Measurements from ENCODE around the gene SPPL3.
A peak's percentile ranks its signal among the peaks of the same experiment; 100 is the strongest.

SPPL3 gene

DNA sequence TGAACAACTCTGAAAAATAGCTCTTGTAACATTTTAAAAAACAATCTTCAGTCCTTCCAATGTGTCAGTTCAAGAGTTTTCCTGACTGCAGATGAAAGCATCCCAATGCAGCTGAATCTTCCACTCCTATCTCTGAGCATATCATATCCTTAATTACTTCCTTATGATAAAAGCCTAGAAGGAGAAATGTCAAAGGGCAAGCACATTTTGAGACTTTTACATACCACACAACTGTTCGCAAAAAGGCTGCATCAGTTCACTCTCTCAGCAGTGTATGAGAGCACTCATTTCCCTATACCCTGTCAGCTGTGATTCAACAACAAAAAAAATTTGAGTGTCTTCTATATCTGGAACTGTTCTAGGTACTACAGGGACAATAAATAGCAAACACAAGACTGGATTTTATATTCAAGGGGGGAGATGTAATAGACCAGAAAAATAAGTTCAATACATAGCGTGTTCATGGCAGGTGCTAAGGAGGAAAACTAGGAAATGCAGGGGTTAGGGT is 112.4 kb downstream of the SPPL3 start:
- in situ Hi-C loops (cut with HindIII; ENCODE audit: low pct_ligation_motif_present, low sequenced_read_pairs): no loop called here
- no peak overlapping the region for H3K27ac ChIP-seq
- no peaks in the 10 kb centered on the region for H3K36me3 ChIP-seq (replicated peaks)
- H3K27me3 ChIP-seq (replicated peaks): no peaks in the 10 kb centered on the region
- no peak overlapping the region for H3K4me3 ChIP-seq (ENCODE audit: low read depth, low read length)
- TF ChIP-seq CTCF (IDR thresholded peaks at IDR 0.05; ENCODE audit: low read depth, low read length, missing control alignments): no peak
- no peak for DNase-seq

GRCh38 chr12:120790114-120790513 is 114.0 kb downstream of the SPPL3 start:
- TF ChIP-seq CTCF (IDR thresholded peaks at IDR 0.05; ENCODE audit: low read depth, low read length, missing control alignments): no peak
- no peak for DNase-seq
- Histone ChIP-seq H3K27ac (no peak overlapping the region), H3K4me3 (ENCODE audit: low read depth, low read length) (no peak overlapping the region), H3K36me3 (replicated peaks) (no peaks in the 10 kb centered on the region), H3K27me3 (replicated peaks) (no peaks in the 10 kb centered on the region)
- in situ Hi-C loops (cut with HindIII; ENCODE audit: low pct_ligation_motif_present, low sequenced_read_pairs): no loop called here

GRCh38 chr12:120787889-120788288 is 116.3 kb downstream of the SPPL3 start:
- Histone ChIP-seq H3K36me3 (replicated peaks) (no peaks in the 10 kb centered on the region), H3K27me3 (replicated peaks) (no peaks in the 10 kb centered on the region), H3K27ac (no peak overlapping the region), H3K4me3 (ENCODE audit: low read depth, low read length) (no peak overlapping the region)
- DNase-seq: no peak
- no peak for TF ChIP-seq CTCF (IDR thresholded peaks at IDR 0.05; ENCODE audit: low read depth, low read length, missing control alignments)
- in situ Hi-C loops (cut with HindIII; ENCODE audit: low pct_ligation_motif_present, low sequenced_read_pairs): no loop called here

- in situ Hi-C loops (cut with HindIII; ENCODE audit: low pct_ligation_motif_present, low sequenced_read_pairs): no loop called here
- Histone ChIP-seq H3K27me3 (replicated peaks) (no peaks in the 10 kb centered on the region), H3K27ac (no peak overlapping the region), H3K36me3 (replicated peaks) (no peaks in the 10 kb centered on the region), H3K4me3 (ENCODE audit: low read depth, low read length) (no peak overlapping the region)
- no peak for DNase-seq
- no peak for TF ChIP-seq CTCF (IDR thresholded peaks at IDR 0.05; ENCODE audit: low read depth, low read length, missing control alignments)
Observed at GRCh38 chr12:120784804-120785203, 119.4 kb downstream of the SPPL3 start.

DNA sequence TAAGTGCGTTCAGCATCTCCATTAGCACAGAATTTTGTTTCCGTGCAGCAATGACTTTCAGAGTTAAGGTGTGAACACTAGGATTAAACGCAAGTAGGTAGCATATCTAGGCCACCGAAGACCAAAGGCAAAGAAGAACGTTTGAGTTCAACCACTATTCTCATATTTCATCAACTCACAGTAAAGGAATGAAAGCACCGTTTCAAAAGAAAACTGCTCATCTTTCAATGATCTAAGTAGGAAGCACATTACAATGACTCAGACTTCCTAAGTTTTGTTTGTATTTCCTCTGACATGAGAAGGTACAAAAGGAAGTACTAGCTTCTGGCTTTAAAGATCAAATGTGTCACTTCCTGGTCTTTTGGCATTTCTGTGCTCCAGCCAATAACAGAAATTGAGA is 121.0 kb downstream of the SPPL3 start:
- no peak for TF ChIP-seq CTCF (IDR thresholded peaks at IDR 0.05; ENCODE audit: low read depth, low read length, missing control alignments)
- no peak overlapping the region for H3K27ac ChIP-seq

GRCh38 chr12:120775862-120776552 is 128.2 kb downstream of the SPPL3 start:
- H3K4me3 ChIP-seq (ENCODE audit: low read depth, low read length): no peak overlapping the region
- no peaks in the 10 kb centered on the region for H3K36me3 ChIP-seq (replicated peaks)
- no peak for DNase-seq
- peak; percentile 22 for TF ChIP-seq CTCF (IDR thresholded peaks at IDR 0.05; ENCODE audit: low read depth, low read length, missing control alignments)
- in situ Hi-C loops (cut with HindIII; ENCODE audit: low pct_ligation_motif_present, low sequenced_read_pairs): no loop called here
- no peaks in the 10 kb centered on the region for H3K27me3 ChIP-seq (replicated peaks)
- H3K27ac ChIP-seq: no peak overlapping the region

More for the DNA sequence above, 121.0 kb downstream of the SPPL3 start:
- Histone ChIP-seq H3K4me3 (ENCODE audit: low read depth, low read length) (no peak overlapping the region), H3K36me3 (replicated peaks) (no peaks in the 10 kb centered on the region), H3K27me3 (replicated peaks) (no peaks in the 10 kb centered on the region)
- DNase-seq: no peak
- in situ Hi-C loops (cut with HindIII; ENCODE audit: low pct_ligation_motif_present, low sequenced_read_pairs): no loop called here
